ENCODE data around the gene GPR108. TPM values are rescaled to one million over a fixed set of nuclear protein-coding genes. Genes with fewer than 3 reads are reported as not detected.

The GPR108 gene
- total and polyA plus RNA-seq, 2 of the 8 experiments (the other 6 are each of a cell fraction or from before 2014, with no cell fraction given), result 34.9 to 46.0 TPM

DNA sequence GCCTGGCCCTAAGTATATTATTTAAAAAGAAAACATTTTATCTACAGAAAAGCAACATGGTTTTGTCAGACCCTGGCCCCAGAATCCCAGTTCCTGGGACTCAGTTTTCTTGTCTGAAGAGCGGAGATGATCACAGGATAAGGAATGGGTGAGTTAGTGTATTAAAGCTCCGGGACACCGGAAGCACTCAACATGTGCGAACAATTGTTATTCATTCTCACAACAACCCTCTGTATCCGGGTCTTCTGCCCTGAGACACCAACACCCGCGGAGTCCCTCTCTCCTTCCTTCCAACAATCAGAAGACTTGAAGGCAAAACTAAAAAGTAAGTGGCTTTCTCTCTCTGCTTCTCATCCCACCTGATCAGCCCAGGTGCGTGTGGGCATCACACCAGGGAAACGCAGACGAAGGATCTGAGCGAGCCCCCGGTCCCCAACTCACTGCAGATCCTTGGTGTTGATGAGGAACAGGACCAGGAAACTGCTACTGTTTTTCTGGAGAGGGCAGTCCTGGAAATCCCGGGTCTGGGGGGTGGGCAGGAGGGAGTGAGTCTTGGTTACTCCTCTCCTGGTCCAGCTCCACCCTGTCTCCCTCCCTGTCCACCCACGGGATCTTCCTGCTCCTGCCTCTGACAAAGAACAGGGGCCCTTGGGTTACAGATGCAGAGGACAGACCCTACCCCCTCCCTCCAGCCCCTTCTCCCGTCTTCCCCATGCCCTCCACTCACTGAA is 2.0 kb downstream of the GPR108 start (continued):
- TF ChIP-seq, protein P1, sequence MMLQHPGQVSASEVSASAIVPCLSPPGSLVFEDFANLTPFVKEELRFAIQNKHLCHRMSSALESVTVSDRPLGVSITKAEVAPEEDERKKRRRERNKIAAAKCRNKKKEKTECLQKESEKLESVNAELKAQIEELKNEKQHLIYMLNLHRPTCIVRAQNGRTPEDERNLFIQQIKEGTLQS (IDR thresholded peaks at IDR 0.05; ENCODE audit: insufficient read depth, low read depth, low read length), result no peak
- TF ChIP-seq CBX8 (IDR thresholded peaks at IDR 0.05; ENCODE audit: borderline replicate concordance, low read depth, low read length) (no peak), KDM5A (IDR thresholded peaks at IDR 0.05; ENCODE audit: low read length) (no peak), RNF2 (IDR thresholded peaks at IDR 0.05; ENCODE audit: borderline replicate concordance, low read depth, low read length, missing control alignments, poor library complexity, severe bottlenecking) (no peak), TBP (IDR thresholded peaks at IDR 0.05; ENCODE audit: low read depth, low read length) (no peak)
